Measurements from ENCODE around the gene SLC34A3. TPM values are rescaled to one million over a fixed set of nuclear protein-coding genes. Genes with fewer than 3 reads are reported as not detected.

The SLC34A3 gene
- total RNA-seq: not detected
- polyA plus RNA-seq: 0.05 TPM

DNA sequence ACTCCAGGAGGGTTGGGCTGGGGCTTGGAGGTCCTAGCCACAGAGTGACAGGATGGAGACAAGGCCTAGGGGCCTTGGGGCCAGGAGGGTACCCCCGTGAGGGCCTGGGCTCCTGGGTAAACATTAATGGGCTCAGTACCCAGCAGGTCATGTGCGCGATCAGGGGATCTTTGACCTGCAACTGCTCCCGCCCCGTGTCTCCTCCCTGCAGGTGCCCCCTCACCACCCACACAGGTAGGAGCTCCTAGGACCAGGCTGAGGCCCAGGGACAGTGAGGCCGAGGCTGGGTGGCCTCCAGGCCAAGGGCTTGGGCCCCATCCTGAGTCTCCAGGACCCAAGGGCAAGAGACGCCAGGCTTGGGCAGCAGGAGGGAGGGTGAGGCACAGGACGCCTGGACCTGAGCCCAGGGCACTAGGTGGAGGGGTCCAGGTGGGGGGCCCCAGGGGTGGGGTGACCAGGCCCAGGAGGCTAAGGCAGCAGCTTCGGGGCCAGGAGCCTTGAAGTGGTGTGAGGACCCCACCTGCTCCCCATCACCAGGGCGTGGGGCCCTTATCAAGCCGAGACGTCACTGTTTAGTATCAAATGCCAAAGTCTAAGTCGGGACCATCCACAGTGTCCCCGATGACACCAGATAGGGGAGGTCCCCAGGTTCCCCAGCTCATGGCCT lies at the start of gene SLC34A3:
TSS of gene SLC34A3 (plus strand) at position 197 of the 667 bp plus-strand sequence. CDS start 802 bp downstream, outside the sequence.
- DNase-seq (ENCODE audit: extremely low spot score): no peak
- Histone ChIP-seq H3K27ac (ENCODE audit: low read depth) (no peak within 1 kb of the TSS), H3K4me1 (ENCODE audit: insufficient read depth) (no peaks in the 10 kb centered on the region), H3K36me3 (ENCODE audit: insufficient read depth) (no peaks in the 10 kb centered on the region), H3K4me3 (ENCODE audit: low read depth, low read length) (no peak within 1 kb of the TSS)
- WGBS: 60% methylated on average over 14 of the region's 14 CpGs

- no peak for DNase-seq (ENCODE audit: extremely low spot score)
- peaks cover 5% of the 10 kb centered on the region for H3K36me3 ChIP-seq (ENCODE audit: insufficient read depth)
- no peak overlapping the region for H3K4me3 ChIP-seq (ENCODE audit: low read depth, low read length)
- H3K27ac ChIP-seq (ENCODE audit: low read depth): no peak overlapping the region
- no peaks in the 10 kb centered on the region for H3K4me1 ChIP-seq (ENCODE audit: insufficient read depth)
- WGBS: 94% methylated on average over 22 of the region's 22 CpGs
These were observed 49.0 kb upstream of the SLC34A3 start for GRCh38 chr9:137181680-137182079.

DNA sequence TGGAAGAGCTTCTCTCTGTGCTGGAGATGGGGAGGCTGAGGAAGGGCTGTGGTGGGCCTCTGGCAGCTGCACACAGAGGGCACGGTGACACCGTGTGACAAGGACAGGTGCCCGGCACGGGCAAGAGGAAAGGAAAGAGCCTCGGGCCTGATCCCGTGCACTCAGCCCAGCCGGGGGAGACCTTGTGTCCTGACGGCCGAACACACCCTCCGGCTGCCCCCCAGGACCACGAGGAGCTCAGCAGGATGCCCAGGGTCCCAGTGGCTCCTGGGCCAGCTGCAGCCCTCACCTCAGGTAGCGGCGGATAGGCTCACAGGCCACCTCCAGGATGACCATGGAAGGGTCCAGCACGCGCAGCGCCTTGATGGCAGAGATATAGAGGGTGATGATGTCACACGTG lies 47.9 kb upstream of the SLC34A3 start:
- WGBS: 94% methylated on average over 17 of the region's 17 CpGs
- H3K36me3 ChIP-seq (ENCODE audit: insufficient read depth): peaks cover 5% of the 10 kb centered on the region
- no peak for DNase-seq (ENCODE audit: extremely low spot score)
- no peak overlapping the region for H3K27ac ChIP-seq (ENCODE audit: low read depth)
- H3K4me3 ChIP-seq (ENCODE audit: low read depth, low read length): no peak overlapping the region
- H3K4me1 ChIP-seq (ENCODE audit: insufficient read depth): no peaks in the 10 kb centered on the region

DNA sequence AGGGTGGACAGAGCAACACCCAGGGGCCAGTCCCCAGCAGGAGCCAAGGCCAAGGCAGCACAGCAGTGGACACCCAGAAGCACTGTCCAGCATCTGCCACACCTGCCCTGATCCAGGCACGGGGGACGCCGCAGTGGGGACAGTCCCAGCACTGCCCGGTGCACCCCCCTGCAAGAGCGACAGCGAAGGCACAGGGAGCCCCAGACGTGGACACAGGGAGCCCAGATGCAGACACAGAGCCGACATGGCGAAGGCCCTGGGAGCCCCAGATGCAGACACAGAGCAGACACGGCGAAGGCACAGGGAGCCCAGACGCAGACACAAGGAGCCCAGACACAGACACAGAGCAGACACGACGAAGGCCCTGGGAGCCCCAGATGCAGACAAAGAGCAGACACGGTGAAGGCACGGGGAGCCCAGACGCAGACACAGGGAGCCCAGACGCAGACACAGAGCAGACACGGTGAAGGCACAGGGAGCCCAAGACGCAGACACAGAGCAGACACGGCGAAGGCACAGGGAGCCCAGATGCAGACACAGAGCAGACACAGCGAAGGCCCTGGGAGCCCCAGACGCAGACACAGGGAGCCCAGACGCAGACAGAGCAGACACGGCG lies 46.6 kb upstream of the SLC34A3 start:
- Histone ChIP-seq H3K4me3 (ENCODE audit: low read depth, low read length) (no peak overlapping the region), H3K4me1 (ENCODE audit: insufficient read depth) (no peaks in the 10 kb centered on the region), H3K27ac (ENCODE audit: low read depth) (no peak overlapping the region), H3K36me3 (ENCODE audit: insufficient read depth) (peaks cover 5% of the 10 kb centered on the region)
- DNase-seq (ENCODE audit: extremely low spot score): no peak
- WGBS: 94% methylated on average over 27 of the region's 27 CpGs

DNA sequence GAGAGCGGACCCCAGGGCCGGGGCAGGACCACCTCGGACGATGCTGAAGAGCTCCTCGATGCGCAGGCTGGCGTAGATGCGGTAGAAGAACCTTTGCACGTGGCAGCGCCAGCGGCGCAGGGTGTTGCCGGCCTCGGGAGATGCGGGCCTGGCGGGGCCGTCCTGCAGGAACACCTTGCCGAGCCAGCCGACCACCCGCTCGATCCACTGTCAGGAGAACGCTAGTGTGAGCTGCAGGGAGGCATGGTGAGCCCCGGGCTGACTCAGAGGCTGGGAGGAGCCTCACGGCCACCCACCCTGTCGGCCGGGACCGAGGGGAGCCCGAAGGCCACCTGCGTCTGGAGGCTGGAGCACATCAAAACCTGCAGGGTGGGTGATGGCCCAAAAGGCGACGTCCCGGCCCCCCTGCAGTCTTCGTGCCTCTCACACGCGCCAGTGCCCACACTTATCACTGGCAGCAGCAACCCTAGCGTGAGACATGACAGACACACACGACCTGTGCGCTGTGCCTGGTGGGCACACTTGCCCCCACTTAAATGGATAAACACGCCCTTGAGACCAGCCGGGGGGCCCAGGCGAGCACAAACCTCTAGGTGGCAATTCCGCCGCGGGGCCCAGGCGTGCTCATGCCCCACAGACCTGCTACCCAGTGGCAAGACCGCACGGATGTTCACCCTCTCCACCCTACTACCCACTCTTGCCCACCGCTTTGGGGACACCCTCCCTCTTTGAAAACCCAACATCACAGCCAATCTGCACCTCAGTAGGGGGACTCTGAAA lies 45.6 kb upstream of the SLC34A3 start:
- WGBS: 93% methylated on average over 48 of the region's 48 CpGs
- H3K4me1 ChIP-seq (ENCODE audit: insufficient read depth): no peaks in the 10 kb centered on the region
- H3K27ac ChIP-seq (ENCODE audit: low read depth): no peak overlapping the region
- H3K36me3 ChIP-seq (ENCODE audit: insufficient read depth): peaks cover 5% of the 10 kb centered on the region
- DNase-seq (ENCODE audit: extremely low spot score): no peak
- H3K4me3 ChIP-seq (ENCODE audit: low read depth, low read length): no peak overlapping the region

DNA sequence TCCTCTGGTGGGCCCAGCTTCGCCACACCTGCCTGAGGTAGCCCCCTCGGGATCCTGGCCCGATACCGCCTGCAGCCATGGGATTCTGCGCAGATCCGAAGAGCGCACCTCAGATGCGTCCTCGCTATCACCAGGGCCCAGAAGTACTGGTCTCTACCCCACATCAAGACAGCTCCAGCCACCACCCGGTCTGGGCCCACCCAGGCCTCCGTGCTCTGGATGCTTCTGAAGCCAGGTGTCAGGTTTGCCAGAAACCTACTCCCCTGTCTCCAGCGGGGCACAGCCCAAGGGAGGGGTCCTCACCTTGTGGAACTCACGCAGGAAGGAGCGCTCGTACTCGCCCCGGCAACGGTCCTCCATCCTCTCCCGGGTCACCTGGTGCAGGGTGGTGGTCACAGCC lies 44.8 kb upstream of the SLC34A3 start:
- no peak overlapping the region for H3K4me3 ChIP-seq (ENCODE audit: low read depth, low read length)
- 95% methylated on average over 19 of the region's 19 CpGs for WGBS
- no peaks in the 10 kb centered on the region for H3K4me1 ChIP-seq (ENCODE audit: insufficient read depth)
- DNase-seq (ENCODE audit: extremely low spot score): no peak
- H3K27ac ChIP-seq (ENCODE audit: low read depth): no peak overlapping the region
- peaks cover 5% of the 10 kb centered on the region for H3K36me3 ChIP-seq (ENCODE audit: insufficient read depth)

GRCh38 chr9:137186385-137186784 lies 44.3 kb upstream of the SLC34A3 start:
- H3K4me1 ChIP-seq (ENCODE audit: insufficient read depth): no peaks in the 10 kb centered on the region
- no peak for DNase-seq (ENCODE audit: extremely low spot score)
- H3K36me3 ChIP-seq (ENCODE audit: insufficient read depth): peaks cover 5% of the 10 kb centered on the region
- H3K4me3 ChIP-seq (ENCODE audit: low read depth, low read length): no peak overlapping the region
- WGBS: 80% methylated on average over 6 of the region's 6 CpGs
- no peak overlapping the region for H3K27ac ChIP-seq (ENCODE audit: low read depth)

DNA sequence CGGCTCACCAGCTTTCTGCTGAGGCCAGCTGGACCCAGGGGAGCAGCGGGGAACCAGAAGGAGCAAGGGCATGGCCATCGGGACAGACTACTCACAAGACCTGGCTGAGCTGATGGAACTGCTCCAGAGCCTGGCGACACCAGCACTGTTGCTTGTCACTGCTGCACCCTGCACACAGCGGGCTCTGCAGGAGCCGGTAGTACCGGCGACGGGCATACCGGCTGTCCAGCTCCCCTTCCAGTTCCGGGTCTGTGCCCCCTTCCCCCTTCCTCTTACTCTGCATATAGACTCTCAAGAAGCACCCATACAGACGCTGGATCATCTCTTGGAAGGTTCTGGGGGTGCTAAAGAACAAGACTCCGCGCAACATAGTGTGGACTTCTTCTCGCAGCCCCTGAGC lies 43.3 kb upstream of the SLC34A3 start:
- Histone ChIP-seq H3K36me3 (ENCODE audit: insufficient read depth) (peaks cover 5% of the 10 kb centered on the region), H3K4me1 (ENCODE audit: insufficient read depth) (no peaks in the 10 kb centered on the region), H3K4me3 (ENCODE audit: low read depth, low read length) (peak overlapping the region; percentile 70), H3K27ac (ENCODE audit: low read depth) (no peak overlapping the region)
- WGBS: 83% methylated on average over 15 of the region's 15 CpGs
- no peak for DNase-seq (ENCODE audit: extremely low spot score)

DNA sequence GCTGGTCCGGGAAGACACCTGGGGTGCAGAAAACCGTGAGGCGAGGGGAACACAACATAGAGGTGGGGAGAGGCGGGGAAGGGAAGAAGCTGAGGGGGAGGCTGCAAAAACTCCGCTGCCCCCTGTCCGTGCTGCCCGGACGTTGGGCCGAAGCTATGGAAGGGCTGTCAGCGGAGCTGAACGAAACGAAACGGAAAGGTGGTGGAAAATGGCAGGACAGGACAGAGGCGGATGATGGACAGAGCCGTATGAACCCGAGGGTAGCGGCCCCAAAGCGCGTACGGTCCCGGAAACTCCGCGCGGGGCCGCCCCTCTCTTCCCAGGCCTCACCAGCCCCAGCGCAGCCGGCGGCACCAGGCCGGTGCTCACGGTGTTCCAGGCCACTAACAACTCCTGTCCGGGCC lies 42.6 kb upstream of the SLC34A3 start:
- WGBS: under 1% methylated on average over 31 of the region's 31 CpGs
- peaks cover 5% of the 10 kb centered on the region for H3K36me3 ChIP-seq (ENCODE audit: insufficient read depth)
- H3K4me3 ChIP-seq (ENCODE audit: low read depth, low read length): peak overlapping the region; percentile 70
- H3K4me1 ChIP-seq (ENCODE audit: insufficient read depth): no peaks in the 10 kb centered on the region
- H3K27ac ChIP-seq (ENCODE audit: low read depth): peak overlapping the region; percentile 68
- no peak for DNase-seq (ENCODE audit: extremely low spot score)

GRCh38 chr9:137188490-137189296 lies 42.0 kb upstream of the SLC34A3 start, which contains the start of the genes ANAPC2 and SSNA1:
Gene ANAPC2, minus strand, starts transcription at chr9:137188560. Its CDS starts 28 bp downstream, at chr9:137188532.
Gene SSNA1, plus strand, starts transcription at chr9:137188676. Its CDS starts 51 bp downstream, at chr9:137188727.
- DNase-seq (ENCODE audit: extremely low spot score): peak; percentile 69
- H3K4me3 ChIP-seq (ENCODE audit: low read depth, low read length): peak within 1 kb of the TSS; percentile 70
- no peaks in the 10 kb centered on the region for H3K4me1 ChIP-seq (ENCODE audit: insufficient read depth)
- peak within 1 kb of the TSS; percentile 90 for H3K27ac ChIP-seq (ENCODE audit: low read depth)
- WGBS: under 1% methylated on average over 98 of the region's 98 CpGs
- peaks cover 2% of the 10 kb centered on the region for H3K36me3 ChIP-seq (ENCODE audit: insufficient read depth)

DNA sequence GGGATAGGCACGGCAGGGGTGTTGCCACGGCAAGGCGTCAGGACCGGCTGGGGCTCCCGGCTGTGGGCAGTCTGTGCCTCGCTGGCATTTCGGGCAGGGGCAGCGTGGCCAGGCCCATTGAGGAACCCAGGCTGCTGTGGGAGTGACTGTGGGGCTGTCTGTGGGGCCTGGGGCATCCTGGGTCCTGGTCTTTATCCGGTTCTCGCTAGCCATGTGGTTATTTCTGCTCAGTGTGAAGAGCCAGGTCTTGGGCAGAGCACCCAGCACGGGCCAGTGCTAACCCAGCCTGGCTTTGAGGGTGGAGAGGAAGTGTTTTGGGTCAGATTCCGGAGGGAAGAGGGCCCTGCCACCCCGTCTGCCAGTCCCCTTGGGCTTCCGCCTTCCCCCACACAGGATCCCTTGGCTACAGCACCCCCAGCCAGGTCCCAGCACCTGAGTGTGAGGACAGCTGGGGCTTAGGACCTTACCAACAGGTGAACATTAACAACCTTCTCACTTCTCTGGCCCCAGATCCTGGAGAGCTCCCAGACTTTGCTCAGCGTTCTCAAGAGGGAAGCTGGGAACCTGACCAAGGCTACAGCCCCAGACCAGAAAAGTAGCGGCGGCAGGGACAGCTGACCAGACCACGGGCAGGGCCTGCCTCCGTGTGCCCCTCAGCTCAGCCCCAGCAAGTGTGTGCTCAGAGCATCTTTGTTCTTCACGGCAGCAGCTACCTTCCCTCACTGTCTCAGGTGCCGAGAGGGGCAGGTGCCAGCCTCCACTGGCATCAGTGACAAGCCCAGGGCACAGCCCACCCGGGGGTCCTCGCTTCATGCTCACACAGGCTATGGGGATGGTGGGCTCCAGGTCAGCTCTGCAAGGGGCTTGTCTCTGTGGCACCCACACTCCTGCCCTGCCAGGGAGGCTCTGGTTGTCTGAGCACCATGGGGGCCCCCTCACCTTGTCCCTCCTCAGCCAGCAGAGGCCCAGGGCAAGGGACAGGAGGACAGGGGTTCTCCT lies 41.1 kb upstream of the SLC34A3 start:
- DNase-seq (ENCODE audit: extremely low spot score): no peak
- 35% methylated on average over 23 of the region's 23 CpGs for WGBS
- Histone ChIP-seq H3K4me1 (ENCODE audit: insufficient read depth) (no peaks in the 10 kb centered on the region), H3K27ac (ENCODE audit: low read depth) (peak overlapping the region; percentile 90), H3K4me3 (ENCODE audit: low read depth, low read length) (peak overlapping the region; percentile 70), H3K36me3 (ENCODE audit: insufficient read depth) (no peaks in the 10 kb centered on the region)

GRCh38 chr9:137190315-137190856 lies 40.3 kb upstream of the SLC34A3 start:
- no peaks in the 10 kb centered on the region for H3K4me1 ChIP-seq (ENCODE audit: insufficient read depth)
- 72% methylated on average over 9 of the region's 9 CpGs for whole genome bisulfite sequencing

More at GRCh38 chr9:137190315-137190856, 40.3 kb upstream of the SLC34A3 start:
- H3K36me3 ChIP-seq (ENCODE audit: insufficient read depth): no peaks in the 10 kb centered on the region
- DNase-seq (ENCODE audit: extremely low spot score): no peak
- no peak overlapping the region for H3K27ac ChIP-seq (ENCODE audit: low read depth)
- H3K4me3 ChIP-seq (ENCODE audit: low read depth, low read length): no peak overlapping the region
